Naive thymus-derived CD4-positive, alpha-beta T cell (primary cell): ENCODE results near the gene CFH. TPM values are rescaled to one million over a fixed set of nuclear protein-coding genes. Genes with fewer than 3 reads are reported as not detected.
"Not testable (repeated sequence)": the region's sequence is repeated elsewhere in the genome, so short reads cannot be mapped to it uniquely, and the experiment has no call there.

Source experiments
- ATAC-seq: fragments of 150-1000 bp; cut with Tn5 transposase; 2 replicates; pipeline ENCODE4 v1.10.0; 2021; ENCODE audit warnings: mild to moderate bottlenecking, moderate library complexity
- CTCF ChIA-PET: fragments of 350-600 bp; sonication (Branson Sonifier 250); formaldehyde crosslinking; loops from one replicate; lab custom pipeline; 2021; ENCODE audit warnings: antibody characterized with exemption; lab: Charles Lee
- POLR2A ChIA-PET: fragments of 350-600 bp; sonication (Branson Sonifier 250); formaldehyde crosslinking; loops from one replicate; lab custom pipeline; 2021; ENCODE audit warnings: antibody characterized with exemption, inconsistent platforms; lab: Charles Lee
- DNase-seq, 9 donors: peaks; one replicate each; pipeline versions ENCODE4 v3.0.0 to v3.0.0-alpha.2; 2020 to 2022; ENCODE audit warnings: mixed read lengths in 1 of 9
- H3K27ac ChIP-seq: one replicate; pipeline ENCODE4 v1.7.0; 2013; ENCODE audit warnings: mild to moderate bottlenecking, low read depth, low read length, moderate library complexity
- H3K27me3 ChIP-seq, 2 donors: one replicate each; pipeline ENCODE4 v1.7.0; 2013; ENCODE audit warnings: low read length in 2 of 2, mild to moderate bottlenecking in 2 of 2, moderate library complexity in 2 of 2; ENCODE audit not compliant: control insufficient read depth in 2 of 2, insufficient read depth in 2 of 2
- H3K36me3 ChIP-seq, 3 experiments: 1 replicate in 2 of 3; 2 replicates in 1 of 3; pipeline ENCODE4 v1.7.0; 2013; ENCODE audit warnings: low read length in 3 of 3, mild to moderate bottlenecking in 3 of 3, moderate library complexity in 1 of 3; ENCODE audit not compliant: insufficient read depth in 3 of 3, control insufficient read depth in 2 of 3
- H3K4me1 ChIP-seq, 2 donors: one replicate each; pipeline ENCODE4 v1.7.0; 2013; ENCODE audit warnings: low read length in 2 of 2, mild to moderate bottlenecking in 2 of 2, moderate library complexity in 1 of 2; ENCODE audit not compliant: control insufficient read depth in 2 of 2, insufficient read depth in 2 of 2
- H3K4me3 ChIP-seq: 2 replicates; pipeline ENCODE4 v1.7.0; 2013; ENCODE audit warnings: mild to moderate bottlenecking, low read length
- H3K9me3 ChIP-seq, 3 experiments: 1 replicate in 2 of 3; 2 replicates in 1 of 3; pipeline ENCODE4 v1.7.0; 2013; ENCODE audit warnings: low read length in 3 of 3; ENCODE audit not compliant: control insufficient read depth in 2 of 3
- H3K27ac Mint-ChIP-seq, 9 donors: one replicate each; pipeline ENCODE4 v1.8.0; 2020 to 2022; ENCODE audit warnings: mixed read lengths in 9 of 9, mild to moderate bottlenecking in 8 of 9, moderate library complexity in 5 of 9, inconsistent platforms in 2 of 9
- H3K27me3 Mint-ChIP-seq, 5 donors: one replicate each; pipeline ENCODE4 v1.8.0; 2021 to 2022; ENCODE audit warnings: mixed read lengths in 5 of 5, mild to moderate bottlenecking in 1 of 5
- H3K36me3 Mint-ChIP-seq, 5 donors: one replicate each; pipeline ENCODE4 v1.8.0; 2020 to 2022; ENCODE audit warnings: mixed read lengths in 5 of 5, mild to moderate bottlenecking in 3 of 5, inconsistent platforms in 1 of 5
- H3K4me1 Mint-ChIP-seq, 7 donors: one replicate each; pipeline ENCODE4 v1.8.0; 2020 to 2022; ENCODE audit warnings: mixed read lengths in 7 of 7, mild to moderate bottlenecking in 3 of 7, inconsistent platforms in 1 of 7
- H3K4me3 Mint-ChIP-seq, 10 donors: one replicate each; pipeline ENCODE4 v1.8.0; 2020 to 2022; ENCODE audit warnings: mild to moderate bottlenecking in 10 of 10, mixed read lengths in 10 of 10, moderate library complexity in 6 of 10, inconsistent platforms in 2 of 10
- H3K9me3 Mint-ChIP-seq, 11 donors: one replicate each; pipeline ENCODE4 v1.8.0; 2020 to 2022; ENCODE audit warnings: mixed read lengths in 11 of 11, mild to moderate bottlenecking in 4 of 11, inconsistent platforms in 1 of 11, moderate library complexity in 1 of 11
- intact Hi-C, 2 donors: fragments of 100-400 bp; cut with micrococcal nuclease; formaldehyde crosslinking; loops; one replicate each; pipeline ENCODE4 v1.15.1; 2023
- polyA plus RNA-seq, 2 donors: library from polyadenylated mRNA; unstranded; fragments of 300-500 nt; fragmentation: Illumina TruSeq; gene quantifications; one replicate each; pipeline ENCODE4 v1.2.3, GENCODE V29; 2021
- total RNA-seq, 6 experiments: library from RNA in 5 of 6; stranded (reverse) in 5 of 6; gene quantifications; 1 replicate in 5 of 6; 2 replicates in 1 of 6; pipeline ENCODE4 v1.2.3 and lab custom pipeline; 2021 to 2026

The CFH gene
- total and polyA plus RNA-seq, 7 experiments from 2014 or later: 0.22 to 10.6 (median 1.3) TPM; not detected in 2

DNA sequence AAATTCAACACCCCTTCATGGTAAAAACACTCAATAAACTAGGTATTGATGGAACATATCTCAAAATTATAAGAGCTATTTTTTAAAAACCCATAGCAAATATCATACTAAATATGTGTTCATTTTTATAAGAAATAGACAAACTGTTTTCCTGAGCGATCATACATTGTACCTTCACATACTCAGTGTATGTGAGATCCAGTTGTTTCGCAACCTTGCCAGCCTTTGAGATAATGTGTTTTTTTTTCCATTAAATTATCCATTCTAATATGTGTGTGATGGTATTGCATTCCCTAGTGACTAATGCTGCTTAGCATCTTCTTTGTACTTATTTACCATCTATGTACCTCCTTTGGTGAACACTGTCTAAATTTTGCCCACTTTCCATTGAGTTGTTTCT lies 47.1 kb downstream of the CFH start:
- CTCF ChIA-PET: no interaction called here

DNA sequence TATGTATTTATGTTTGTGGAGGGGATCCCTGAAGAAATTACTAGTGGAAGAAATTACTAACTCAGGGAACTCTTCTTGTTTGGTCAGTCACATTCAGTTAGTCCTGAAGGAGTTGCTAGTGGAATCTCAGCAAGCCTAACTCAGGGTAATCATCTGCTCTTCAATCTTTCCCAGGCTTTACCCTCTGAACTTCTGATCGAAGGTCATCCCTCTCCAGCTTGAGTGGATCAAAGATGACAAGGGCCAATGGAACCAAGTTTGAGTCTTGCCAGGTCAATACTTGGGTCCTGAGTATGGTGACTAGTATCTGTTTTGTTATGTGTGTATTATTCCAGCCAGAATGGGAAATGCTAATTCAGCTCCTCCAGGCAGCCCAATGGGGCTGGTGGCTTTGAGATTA lies 49.3 kb downstream of the CFH start:
- H3K36me3 Mint-ChIP-seq: no peaks in the 10 kb centered on the region
- no peaks in the 10 kb centered on the region for H3K4me1 Mint-ChIP-seq
- no peak for ATAC-seq
- no peak for DNase-seq
- H3K4me1 ChIP-seq: no peaks in the 10 kb centered on the region
- peaks cover 0 to 14% (median 2%) of the 10 kb centered on the region in 11 donors for H3K9me3 Mint-ChIP-seq
- no peaks in the 10 kb centered on the region for H3K9me3 ChIP-seq
- ChIA-PET POLR2A (no interaction called here), CTCF (no interaction called here)
- H3K36me3 ChIP-seq: no peaks in the 10 kb centered on the region
- intact Hi-C loops: no loop called here
- no peak overlapping the region for H3K27ac ChIP-seq
- no peak overlapping the region for H3K4me3 Mint-ChIP-seq
- no peak overlapping the region for H3K27ac Mint-ChIP-seq
- H3K27me3 Mint-ChIP-seq: peaks cover 0 to under 1% (median 0%) of the 10 kb centered on the region in 5 donors
- no peaks in the 10 kb centered on the region for H3K27me3 ChIP-seq
- H3K4me3 ChIP-seq: no peak overlapping the region

More for the DNA sequence above, 47.1 kb downstream of the CFH start:
- Mint-ChIP-seq H3K9me3 (peaks cover 0 to 14% (median 5%) of the 10 kb centered on the region in 11 donors), H3K36me3 (no peaks in the 10 kb centered on the region), H3K4me1 (no peaks in the 10 kb centered on the region), H3K4me3 (no peak overlapping the region), H3K27ac (no peak overlapping the region), H3K27me3 (peaks cover 0 to 5% (median 0%) of the 10 kb centered on the region in 5 donors)
- Histone ChIP-seq H3K27ac (no peak overlapping the region), H3K4me3 (no peak overlapping the region), H3K4me1 (no peaks in the 10 kb centered on the region), H3K9me3 (no peaks in the 10 kb centered on the region), H3K27me3 (no peaks in the 10 kb centered on the region), H3K36me3 (no peaks in the 10 kb centered on the region)
- ATAC-seq (no peak), DNase-seq (no peak)
- intact Hi-C loops: no loop called here
- POLR2A ChIA-PET: no interaction called here

DNA sequence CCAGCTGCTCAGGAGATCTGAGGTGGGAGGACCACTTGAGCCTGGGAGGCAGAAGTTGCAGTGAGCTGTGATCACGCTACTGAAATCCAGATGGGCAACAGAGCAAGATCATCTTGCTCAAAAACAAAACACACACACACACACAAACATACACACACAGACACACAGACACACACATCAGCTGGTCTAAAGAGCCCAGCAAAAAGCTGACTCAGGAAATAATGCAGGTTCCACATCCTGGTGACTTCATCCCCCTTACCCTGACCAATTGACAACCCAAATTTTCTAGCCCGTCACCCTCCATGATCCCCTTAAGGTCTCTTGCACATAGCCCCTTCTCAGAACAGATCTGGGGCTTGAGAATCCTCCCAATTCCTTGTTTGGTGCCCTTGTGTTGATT lies 58.0 kb downstream of the CFH start:
- H3K4me3 ChIP-seq, H3K36me3 ChIP-seq, H3K4me3 Mint-ChIP-seq, H3K4me1 Mint-ChIP-seq, H3K4me1 ChIP-seq, POLR2A ChIA-PET, ATAC-seq, H3K9me3 Mint-ChIP-seq, H3K27ac ChIP-seq, H3K27me3 ChIP-seq, H3K9me3 ChIP-seq, intact Hi-C loops, H3K27ac Mint-ChIP-seq, DNase-seq, CTCF ChIA-PET, H3K27me3 Mint-ChIP-seq, H3K36me3 Mint-ChIP-seq: not testable (repeated sequence)

GRCh38 chr1:196717868-196718267 lies 66.0 kb downstream of the CFH start:
- Mint-ChIP-seq H3K4me1 (no peaks in the 10 kb centered on the region), H3K9me3 (peaks cover 0 to 5% (median 0%) of the 10 kb centered on the region in 11 donors), H3K27ac (no peak overlapping the region), H3K27me3 (peaks cover 0 to 6% (median 0%) of the 10 kb centered on the region in 5 donors), H3K36me3 (no peaks in the 10 kb centered on the region), H3K4me3 (no peak overlapping the region)
- CTCF ChIA-PET: no interaction called here
- POLR2A ChIA-PET: no interaction called here
- no peak for DNase-seq
- ATAC-seq: no peak
- H3K4me1 ChIP-seq: no peaks in the 10 kb centered on the region
- no peaks in the 10 kb centered on the region for H3K36me3 ChIP-seq
- H3K4me3 ChIP-seq: no peak overlapping the region
- H3K27me3 ChIP-seq: no peaks in the 10 kb centered on the region
- no peak overlapping the region for H3K27ac ChIP-seq
- H3K9me3 ChIP-seq: no peaks in the 10 kb centered on the region
- intact Hi-C loops: no loop called here

- Histone ChIP-seq H3K4me3 (no peak overlapping the region), H3K27me3 (no peaks in the 10 kb centered on the region), H3K27ac (no peak overlapping the region), H3K36me3 (no peaks in the 10 kb centered on the region), H3K4me1 (no peaks in the 10 kb centered on the region), H3K9me3 (no peaks in the 10 kb centered on the region)
- intact Hi-C loops: loop anchor here in 1 of 2 donors (1.0 to 10.0 kb wide), 2 partner anchors 461 to 634 kb away; no protein-coding TSS in a partner anchor
- Mint-ChIP-seq H3K27ac (no peak overlapping the region), H3K36me3 (no peaks in the 10 kb centered on the region), H3K4me3 (no peak overlapping the region), H3K4me1 (no peaks in the 10 kb centered on the region), H3K27me3 (peaks cover 0 to 6% (median 1%) of the 10 kb centered on the region in 5 donors), H3K9me3 (no peaks in the 10 kb centered on the region)
- peak; percentile 47 for ATAC-seq
- ChIA-PET POLR2A (no interaction called here), CTCF (interaction anchor here (0.6 to 1.0 kb wide), 2 partner anchors 23 to 591 kb away, joined by 3 read pairs; no protein-coding TSS in a partner anchor)
- peak in 4 of 9 donors; percentile 7 to 44 (median 28) for DNase-seq
Measured at GRCh38 chr1:196723325-196724185, 71.7 kb downstream of the CFH start.

GRCh38 chr1:196732526-196732925 lies 80.7 kb downstream of the CFH start:
- no peak overlapping the region for H3K27ac Mint-ChIP-seq

More at GRCh38 chr1:196732526-196732925, 80.7 kb downstream of the CFH start:
- Histone ChIP-seq H3K27ac (no peak overlapping the region), H3K4me1 (no peaks in the 10 kb centered on the region), H3K9me3 (no peaks in the 10 kb centered on the region), H3K4me3 (no peak overlapping the region), H3K27me3 (no peaks in the 10 kb centered on the region), H3K36me3 (no peaks in the 10 kb centered on the region)
- Mint-ChIP-seq H3K9me3 (peaks cover 0 to 8% (median 3%) of the 10 kb centered on the region in 11 donors), H3K4me1 (no peaks in the 10 kb centered on the region), H3K36me3 (peaks cover 0 to 4% (median 0%) of the 10 kb centered on the region in 5 donors), H3K4me3 (no peak overlapping the region), H3K27me3 (no peaks in the 10 kb centered on the region)
- ChIA-PET CTCF (no interaction called here), POLR2A (no interaction called here)
- intact Hi-C loops: loop anchor here in 1 of 2 donors (10.0 kb wide), 1 partner anchor 122 kb away; no protein-coding TSS in a partner anchor
- DNase-seq (no peak), ATAC-seq (no peak)
